Loucy (cell line): ENCODE measurements around the gene ARFIP2.

Source experiments
- CTCF ChIP-seq: fragments of 200-600 bp; sonication (generic); conservative IDR thresholded peaks from 2 replicates; pipeline ENCODE4 v1.5.1; 2014; ENCODE audit warnings: mild to moderate bottlenecking, antibody characterized with exemption, low read length
- EZH2phosphoT487 ChIP-seq: fragments of 200-600 bp; IDR thresholded peaks from 2 replicates; pipeline ENCODE4 v1.6.1; 2018; ENCODE audit warnings: antibody characterized with exemption, mild to moderate bottlenecking, moderate library complexity, borderline replicate concordance

GRCh38 chr11:6482441-6482840 lies 1.3 kb upstream of the ARFIP2 start:
- TF ChIP-seq CTCF, result no peak
- no peak for TF ChIP-seq EZH2phosphoT487
